HG03280 (cell line): Measurements from ENCODE around the gene TGFBR3L.

Experiments
- ATAC-seq: cut with Tn5 transposase; IDR thresholded peaks from one replicate; pipeline ENCODE4 v1.9.1; 2021; ENCODE audit warnings: mild to moderate bottlenecking, moderate library complexity; ENCODE audit not compliant: unreplicated experiment

TGFBR3L gene

GRCh38 chr19:7914598-7915045 lies at the start of gene TGFBR3L:
TGFBR3L (plus strand) TSS chr19:7914830.
- no peak for ATAC-seq

- no peak for ATAC-seq
Observed at GRCh38 chr19:7865262-7865911, 49.2 kb upstream of the TGFBR3L start.

- ATAC-seq, result no peak
Observed at GRCh38 chr19:7866399-7867091, 48.1 kb upstream of the TGFBR3L start.

- ATAC-seq, result no peak
Observed at GRCh38 chr19:7867092-7867844, 47.4 kb upstream of the TGFBR3L start.

GRCh38 chr19:7868326-7868670 lies 46.3 kb upstream of the TGFBR3L start:
- ATAC-seq, result no peak

GRCh38 chr19:7868671-7869452 lies 45.8 kb upstream of the TGFBR3L start:
- ATAC-seq, result peak; percentile 62

- ATAC-seq, result peak; percentile 56
Observed at GRCh38 chr19:7869453-7869909, 45.1 kb upstream of the TGFBR3L start.

GRCh38 chr19:7869910-7870511 lies 44.6 kb upstream of the TGFBR3L start:
- ATAC-seq, result peak; percentile 0

- ATAC-seq, result no peak
Observed at GRCh38 chr19:7870571-7871436, 43.8 kb upstream of the TGFBR3L start.

- no peak for ATAC-seq
Observed at GRCh38 chr19:7871437-7872305, 43.0 kb upstream of the TGFBR3L start.

- no peak for ATAC-seq
Observed at GRCh38 chr19:7872306-7873204, 42.1 kb upstream of the TGFBR3L start.

GRCh38 chr19:7873304-7874075 lies 41.1 kb upstream of the TGFBR3L start:
- ATAC-seq, result no peak

GRCh38 chr19:7874076-7874896 lies 40.3 kb upstream of the TGFBR3L start, which contains the start of gene PRR36:
PRR36 (minus strand) TSS chr19:7874390; CDS start chr19:7873689, 701 bp downstream.
- no peak for ATAC-seq

- no peak for ATAC-seq
Observed at GRCh38 chr19:7874897-7875273, 39.7 kb upstream of the TGFBR3L start.

- no peak for ATAC-seq
Observed at GRCh38 chr19:7877249-7877836, 37.3 kb upstream of the TGFBR3L start.
